SK-MEL-5 (cell line): ENCODE measurements around the gene RASA3. TPM values are rescaled to one million over a fixed set of nuclear protein-coding genes. Genes with fewer than 3 reads are reported as not detected.

Experiments used
- DNase-seq: peaks from one replicate; pipeline ENCODE4 v3.0.0-alpha.2; 2016; ENCODE audit warnings: low read depth, low spot score
- in situ Hi-C: cut with HindIII; loops from 2 replicates; pipeline ENCODE4 v1.10.0; 2016; ENCODE audit warnings: low sequenced_read_pairs, high pct_unique_total_duplicates, low pct_unique_long_range_greater_than_20kb
- total RNA-seq: library from RNA; depleted of rRNA; stranded (reverse); fragments of >200 nt; shearing (Covaris generic); gene quantifications from 2 replicates; pipeline ENCODE4 v1.2.3, GENCODE V29; 2014

Gene RASA3
- total RNA-seq, 1 experiment from 2014 or later, result 17.8 TPM

- peak; percentile 59 for DNase-seq
- in situ Hi-C loops, result no loop called here
These were observed 14.2 kb upstream of the RASA3 start for GRCh38 chr13:114146629-114147028.

GRCh38 chr13:114146173-114146572 lies 13.8 kb upstream of the RASA3 start:
- DNase-seq, result no peak

GRCh38 chr13:114145722-114146121 lies 13.3 kb upstream of the RASA3 start:
- in situ Hi-C loops, result no loop called here

More at GRCh38 chr13:114146173-114146572, 13.8 kb upstream of the RASA3 start:
- in situ Hi-C loops, result no loop called here

GRCh38 chr13:114145256-114145655 lies 12.8 kb upstream of the RASA3 start:
- DNase-seq, result no peak
- in situ Hi-C loops, result no loop called here

More at GRCh38 chr13:114145722-114146121, 13.3 kb upstream of the RASA3 start:
- DNase-seq, result no peak

- in situ Hi-C loops, result no loop called here
- no peak for DNase-seq
These were observed 12.3 kb upstream of the RASA3 start for GRCh38 chr13:114144606-114145244.

- DNase-seq, result peak; percentile 30
- in situ Hi-C loops, result no loop called here
These were observed 11.6 kb upstream of the RASA3 start for GRCh38 chr13:114143806-114144605.

- in situ Hi-C loops, result no loop called here
- no peak for DNase-seq
These were observed 10.4 kb upstream of the RASA3 start for GRCh38 chr13:114142640-114143490.

GRCh38 chr13:114142137-114142550 lies 9.7 kb upstream of the RASA3 start:
- in situ Hi-C loops, result no loop called here

GRCh38 chr13:114141261-114141996 lies 9.0 kb upstream of the RASA3 start:
- in situ Hi-C loops, result no loop called here
- DNase-seq, result no peak

More at GRCh38 chr13:114142137-114142550, 9.7 kb upstream of the RASA3 start:
- no peak for DNase-seq

- in situ Hi-C loops, result no loop called here
- no peak for DNase-seq
These were observed 8.5 kb upstream of the RASA3 start for GRCh38 chr13:114140906-114141250.

GRCh38 chr13:114140131-114140905 lies 7.9 kb upstream of the RASA3 start:
- in situ Hi-C loops, result no loop called here
- DNase-seq, result no peak

- in situ Hi-C loops, result no loop called here
These were observed 4.2 kb upstream of the RASA3 start for GRCh38 chr13:114136576-114136975.

GRCh38 chr13:114135731-114136171 lies 3.3 kb upstream of the RASA3 start:
- in situ Hi-C loops, result no loop called here

More at GRCh38 chr13:114136576-114136975, 4.2 kb upstream of the RASA3 start:
- DNase-seq, result no peak

GRCh38 chr13:114134944-114135610 lies 2.7 kb upstream of the RASA3 start:
- DNase-seq, result no peak
- in situ Hi-C loops, result no loop called here

More at GRCh38 chr13:114135731-114136171, 3.3 kb upstream of the RASA3 start:
- DNase-seq, result no peak

GRCh38 chr13:114134111-114134943 lies 1.9 kb upstream of the RASA3 start:
- in situ Hi-C loops, result no loop called here

More at GRCh38 chr13:114134111-114134943, 1.9 kb upstream of the RASA3 start:
- no peak for DNase-seq
